AG10803 (cell line): ENCODE data around the gene MAN1C1.
A peak's percentile ranks its signal among the peaks of the same experiment; 100 is the strongest.

Experiments
- DNase-seq: peaks from one replicate; pipeline ENCODE4 v3.0.0; 2010; ENCODE audit warnings: low read depth
- H3K4me3 ChIP-seq: 2 replicates; pipeline ENCODE4 v1.5.1; 2011; ENCODE audit warnings: mild to moderate bottlenecking, low read length, control low read depth
- TF ChIP-seq, protein P1 (sequence below): conservative IDR thresholded peaks from 2 replicates; pipeline ENCODE4 v1.5.1; 2011; ENCODE audit warnings: mild to moderate bottlenecking, low read length, control low read depth, inconsistent platforms

Gene MAN1C1

GRCh38 chr1:25800703-25801377 lies 184.2 kb downstream of the MAN1C1 start:
- TF ChIP-seq, protein P1, sequence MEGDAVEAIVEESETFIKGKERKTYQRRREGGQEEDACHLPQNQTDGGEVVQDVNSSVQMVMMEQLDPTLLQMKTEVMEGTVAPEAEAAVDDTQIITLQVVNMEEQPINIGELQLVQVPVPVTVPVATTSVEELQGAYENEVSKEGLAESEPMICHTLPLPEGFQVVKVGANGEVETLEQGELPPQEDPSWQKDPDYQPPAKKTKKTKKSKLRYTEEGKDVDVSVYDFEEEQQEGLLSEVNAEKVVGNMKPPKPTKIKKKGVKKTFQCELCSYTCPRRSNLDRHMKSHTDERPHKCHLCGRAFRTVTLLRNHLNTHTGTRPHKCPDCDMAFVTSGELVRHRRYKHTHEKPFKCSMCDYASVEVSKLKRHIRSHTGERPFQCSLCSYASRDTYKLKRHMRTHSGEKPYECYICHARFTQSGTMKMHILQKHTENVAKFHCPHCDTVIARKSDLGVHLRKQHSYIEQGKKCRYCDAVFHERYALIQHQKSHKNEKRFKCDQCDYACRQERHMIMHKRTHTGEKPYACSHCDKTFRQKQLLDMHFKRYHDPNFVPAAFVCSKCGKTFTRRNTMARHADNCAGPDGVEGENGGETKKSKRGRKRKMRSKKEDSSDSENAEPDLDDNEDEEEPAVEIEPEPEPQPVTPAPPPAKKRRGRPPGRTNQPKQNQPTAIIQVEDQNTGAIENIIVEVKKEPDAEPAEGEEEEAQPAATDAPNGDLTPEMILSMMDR: no peak
- DNase-seq: no peak
- H3K4me3 ChIP-seq: peak overlapping the region; percentile 73

- TF ChIP-seq, protein P1: no peak
- no peak overlapping the region for H3K4me3 ChIP-seq
- no peak for DNase-seq
Observed at GRCh38 chr1:25802915-25803314, 186.3 kb downstream of the MAN1C1 start.

GRCh38 chr1:25803368-25803767 lies 186.8 kb downstream of the MAN1C1 start:
- TF ChIP-seq, protein P1: no peak
- H3K4me3 ChIP-seq: no peak overlapping the region
- no peak for DNase-seq

DNA sequence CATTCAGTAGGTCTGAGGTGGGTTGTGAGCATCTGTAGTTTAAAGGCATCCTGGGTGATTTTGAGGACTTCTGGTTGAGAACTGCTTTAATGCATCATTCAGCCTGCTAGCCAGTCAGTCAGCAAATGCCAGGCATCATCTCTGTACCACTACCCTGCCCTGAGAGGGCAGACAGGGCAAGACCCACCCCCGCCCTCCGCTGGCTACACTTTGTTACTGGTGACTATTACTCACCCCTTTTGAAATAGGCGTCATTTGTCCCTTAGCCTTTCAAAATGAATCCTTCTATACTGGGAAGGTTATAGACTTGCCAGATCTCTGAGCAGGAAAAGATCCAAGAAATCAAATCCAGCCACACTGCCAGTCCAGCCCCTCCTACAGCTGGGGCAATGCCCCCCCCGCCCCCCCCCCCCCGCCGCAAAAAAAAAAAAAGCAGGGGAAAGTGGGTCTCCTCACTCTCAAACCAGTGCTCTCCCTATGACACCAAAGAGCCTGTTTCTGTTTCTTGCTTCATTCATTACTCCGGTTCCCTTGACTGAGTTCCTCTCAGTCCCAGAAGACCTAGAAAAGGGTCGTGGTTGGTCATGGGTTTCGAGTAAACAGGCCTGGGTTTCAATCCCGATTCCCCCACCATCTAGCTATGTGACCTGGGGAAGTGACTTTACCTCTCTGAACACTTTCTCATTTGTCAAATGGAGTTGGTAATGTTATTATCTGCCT lies 187.8 kb downstream of the MAN1C1 start:
- TF ChIP-seq, protein P1: no peak
- no peak overlapping the region for H3K4me3 ChIP-seq
- DNase-seq: no peak

DNA sequence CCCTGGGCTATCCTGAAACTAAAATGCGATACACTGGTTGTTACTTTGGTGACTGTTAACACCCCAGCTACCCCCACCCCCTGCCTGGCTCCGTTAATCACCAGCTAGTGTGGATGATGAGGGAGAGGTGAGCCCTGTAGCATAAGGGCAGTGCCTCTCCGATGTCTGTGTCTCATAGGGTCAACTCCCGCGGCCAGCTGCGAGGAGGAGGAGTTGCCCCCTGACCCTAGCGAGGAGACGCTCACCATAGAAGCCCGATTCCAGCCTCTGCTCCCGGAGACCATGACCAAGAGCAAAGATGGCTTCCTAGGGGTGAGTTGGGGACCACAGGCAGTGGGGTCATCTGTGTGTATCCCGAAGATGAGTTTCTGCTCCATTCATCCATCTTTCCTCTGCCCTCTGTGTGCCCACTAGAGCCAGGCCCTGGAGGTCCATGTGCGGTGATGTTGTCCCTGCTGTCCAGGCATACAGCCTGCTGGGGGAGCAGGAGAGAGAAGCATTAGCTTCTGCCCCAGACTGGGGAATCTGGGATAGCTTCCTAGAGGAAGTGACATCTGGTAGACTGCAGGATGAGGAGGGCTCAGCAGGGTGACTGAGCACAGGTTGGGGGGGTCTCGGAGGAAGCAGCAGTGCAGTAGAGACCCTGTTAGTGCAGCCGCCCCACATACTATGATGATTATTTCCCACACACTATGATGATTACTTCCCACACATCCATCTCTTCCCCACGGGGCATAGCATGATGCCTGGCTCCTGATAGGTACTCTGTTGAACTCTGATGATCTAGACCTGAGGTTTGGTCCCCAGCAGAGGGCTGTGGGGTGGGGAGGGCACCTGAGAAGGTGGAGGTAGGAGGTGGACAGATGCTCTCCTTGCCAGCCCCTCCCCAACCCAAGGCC lies 188.6 kb downstream of the MAN1C1 start:
- TF ChIP-seq, protein P1: no peak; the same call in 1 of the 2 replicates
- H3K4me3 ChIP-seq: no peak overlapping the region
- no peak for DNase-seq

GRCh38 chr1:25805863-25806225 lies 189.3 kb downstream of the MAN1C1 start:
- TF ChIP-seq, protein P1: no peak
- H3K4me3 ChIP-seq: no peak overlapping the region
- peak; percentile 69 for DNase-seq
